GM04503 (cell line): Measurements from ENCODE around the gene AQP9.

ENCODE experiments used
- DNase-seq: peaks from one replicate; pipeline ENCODE4 v3.0.0-alpha.2; 2012; ENCODE audit warnings: low read depth

The AQP9 gene

DNA sequence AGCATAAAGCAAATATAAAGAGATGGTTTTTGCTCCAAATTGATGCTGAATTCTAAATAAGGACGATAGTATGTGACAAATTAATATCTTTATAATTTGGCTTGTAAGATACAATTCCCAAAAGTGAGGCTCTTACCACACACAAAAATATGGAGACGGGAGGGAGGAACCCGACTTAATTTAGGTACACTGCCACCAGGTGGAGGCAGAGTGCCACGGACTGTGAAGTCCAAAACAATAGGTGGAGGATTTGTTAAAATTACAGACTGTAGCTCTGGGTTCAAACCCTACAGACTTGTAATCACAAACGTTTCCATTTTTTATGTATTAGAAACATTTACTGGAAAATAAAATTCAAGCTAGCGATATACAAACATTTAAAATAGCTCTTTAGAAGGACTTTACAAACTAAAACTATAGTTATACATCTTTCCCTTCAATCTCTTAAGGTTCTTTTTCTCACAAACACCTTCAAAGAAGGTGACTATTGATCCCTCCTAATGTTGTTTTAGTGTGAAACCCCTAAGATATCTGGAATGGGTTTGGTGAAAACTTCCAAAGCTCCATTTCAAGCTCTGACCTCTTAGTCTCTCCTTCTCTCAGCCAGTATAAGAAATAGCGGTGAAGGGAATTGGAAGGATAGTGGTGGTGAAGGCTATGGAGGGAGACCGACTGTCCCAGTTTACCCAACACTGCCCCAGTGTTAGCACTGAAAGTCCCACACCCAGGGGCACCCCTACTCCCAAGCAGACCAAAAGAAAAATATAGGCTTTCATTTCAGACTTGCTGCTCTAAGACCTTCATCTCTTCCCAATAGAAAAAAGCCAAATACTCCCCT lies 89.7 kb downstream of the AQP9 start:
- DNase-seq, result no peak

GRCh38 chr15:58228718-58229117 lies 90.5 kb downstream of the AQP9 start:
- DNase-seq, result peak; percentile 61

DNA sequence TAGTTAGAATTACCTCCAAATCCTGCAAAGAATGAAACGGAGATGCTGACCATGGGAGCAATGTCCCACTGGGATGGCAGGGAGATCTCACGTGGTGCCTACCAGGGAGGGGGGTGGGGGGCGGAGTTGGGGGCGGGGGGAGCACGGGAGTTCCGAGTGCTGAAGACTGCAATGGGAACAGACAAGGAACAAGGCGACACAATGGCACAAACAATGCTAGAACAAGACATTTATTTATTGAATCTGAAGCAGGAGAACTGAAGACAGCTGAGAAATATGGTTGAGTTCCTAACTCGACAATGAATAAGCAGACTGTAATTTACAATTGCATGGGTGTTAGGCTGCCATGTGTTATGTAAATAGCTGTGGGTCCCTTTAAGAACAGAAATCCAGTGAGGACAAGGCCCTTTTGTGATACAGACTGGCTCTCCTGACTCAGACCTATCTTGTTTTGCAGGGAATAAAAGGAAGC lies 91.2 kb downstream of the AQP9 start:
- no peak for DNase-seq

GRCh38 chr15:58232281-58233065 lies 94.3 kb downstream of the AQP9 start:
- no peak for DNase-seq

GRCh38 chr15:58233341-58233740 lies 95.2 kb downstream of the AQP9 start:
- DNase-seq, result no peak
